ENCODE data around the gene FBXW10. TPM values are rescaled to one million over a fixed set of nuclear protein-coding genes. Genes with fewer than 3 reads are reported as not detected.
"Not testable (repeated sequence)": the region's sequence is repeated elsewhere in the genome, so short reads cannot be mapped to it uniquely, and the experiment has no call there.

The FBXW10 gene
- total and polyA plus RNA-seq, 2 of the 8 experiments (the other 6 are each of a cell fraction or from before 2014, with no cell fraction given), result not detected

DNA sequence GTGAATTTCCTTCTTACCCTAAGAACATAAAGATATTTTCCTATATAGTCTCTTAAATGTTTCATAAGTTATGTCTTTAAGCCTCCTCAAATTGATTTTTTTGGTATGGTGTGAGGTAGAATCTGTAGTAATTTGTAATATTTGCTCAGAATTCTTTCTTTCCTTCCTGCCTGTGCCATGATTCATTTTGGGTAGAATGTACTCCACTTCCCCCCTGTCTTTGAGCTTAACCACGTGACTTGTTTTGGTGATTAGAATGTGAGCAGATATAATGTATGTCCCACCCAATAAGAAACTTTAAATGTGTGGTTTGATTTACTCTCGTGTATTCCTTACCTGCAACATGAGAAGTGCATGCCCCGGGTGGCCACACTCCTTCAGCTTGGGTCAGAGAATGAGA is 77.6 kb downstream of the FBXW10 start:
- H2AFZ ChIP-seq (ENCODE audit: low read length); H3K4ac ChIP-seq (replicated peaks; ENCODE audit: insufficient read length, low read depth, low read length); H4K8ac ChIP-seq (ENCODE audit: extremely low read depth, insufficient read depth, low read length); H2BK5ac ChIP-seq (ENCODE audit: low read depth, low read length); H2BK120ac ChIP-seq (replicated peaks; ENCODE audit: low read depth, low read length); H3K9me3 ChIP-seq (ENCODE audit: insufficient read depth in 2 of 2, low read depth in 1 of 2, low read length in 1 of 2); H2BK15ac ChIP-seq (ENCODE audit: low read length); POLR2A ChIA-PET (ENCODE audit: partially characterized antibody); H2AK5ac ChIP-seq (ENCODE audit: low read depth, low read length); H3K79me2 ChIP-seq (ENCODE audit: control insufficient read depth in 1 of 2, insufficient read depth in 2 of 2, low read length in 2 of 2); H3K23ac ChIP-seq (ENCODE audit: insufficient read length); CTCF ChIA-PET (ENCODE audit: partially characterized antibody); H3K36me3 ChIP-seq (ENCODE audit: control insufficient read depth in 2 of 4, insufficient read depth in 4 of 4, low read length in 3 of 4); H4K5ac ChIP-seq (ENCODE audit: insufficient read length, low read depth, low read length); H3K56ac ChIP-seq (replicated peaks; ENCODE audit: insufficient read length, low read depth, low read length); FAIRE-seq; H3K4me3 ChIP-seq (ENCODE audit: extremely low read depth in 1 of 4, insufficient read depth in 2 of 4, low read depth in 3 of 4, low read length in 4 of 4); H3K9ac ChIP-seq (replicated peaks in 1 of 4; ENCODE audit: extremely low read depth in 1 of 4, low read depth in 3 of 4, low read length in 3 of 4); H4K91ac ChIP-seq (replicated peaks; ENCODE audit: insufficient read length, low read length); H3K23me2 ChIP-seq (ENCODE audit: low read depth, low read length); H4K20me1 ChIP-seq (replicated peaks in 1 of 2; ENCODE audit: control insufficient read depth in 1 of 2, insufficient read depth in 2 of 2, low read length in 2 of 2); H3K18ac ChIP-seq (ENCODE audit: extremely low read depth, low read length); DNase-seq (ENCODE audit: low read depth in 1 of 2, low spot score in 2 of 2); H3K79me1 ChIP-seq (ENCODE audit: low read depth, low read length); H3K4me2 ChIP-seq (ENCODE audit: insufficient read depth in 1 of 2, low read depth in 2 of 2, low read length in 2 of 2); H3K27me3 ChIP-seq (replicated peaks in 1 of 4; ENCODE audit: control insufficient read depth in 3 of 4, extremely low read depth in 1 of 4, insufficient read depth in 3 of 4, low read length in 3 of 4); H2BK20ac ChIP-seq (ENCODE audit: low read length); H3K27ac ChIP-seq (ENCODE audit: low read depth, low read length); H2BK12ac ChIP-seq (ENCODE audit: low read depth, low read length); H3K14ac ChIP-seq (ENCODE audit: insufficient read length); H3K4me1 ChIP-seq (replicated peaks in 1 of 4; ENCODE audit: control insufficient read depth in 3 of 4, insufficient read depth in 4 of 4, low read length in 3 of 4): not testable (repeated sequence)
- 81% methylated on average over 1 of the region's 3 CpGs; no CpG with 5 or more reads in 1 of the 2 experiments for WGBS, 2 experiments (ENCODE audit: extremely low coverage in 1 of 2, insufficient coverage in 1 of 2, insufficient read length in 1 of 2, insufficient replicate concordance in 2 of 2, low coverage in 1 of 2, low lambda C conversion rate in 2 of 2, missing lambda C conversion rate in 1 of 2)

- POLR2A ChIA-PET (ENCODE audit: partially characterized antibody); H4K8ac ChIP-seq (ENCODE audit: extremely low read depth, insufficient read depth, low read length): not testable (repeated sequence)
Measured at GRCh38 chr17:18827613-18828012, 83.8 kb downstream of the FBXW10 start.

More at GRCh38 chr17:18827613-18828012, 83.8 kb downstream of the FBXW10 start:
- H3K14ac ChIP-seq (ENCODE audit: insufficient read length); H4K20me1 ChIP-seq (replicated peaks in 1 of 2; ENCODE audit: control insufficient read depth in 1 of 2, insufficient read depth in 2 of 2, low read length in 2 of 2); H3K4me1 ChIP-seq (replicated peaks in 1 of 4; ENCODE audit: control insufficient read depth in 3 of 4, insufficient read depth in 4 of 4, low read length in 3 of 4); H3K4me3 ChIP-seq (ENCODE audit: extremely low read depth in 1 of 4, insufficient read depth in 2 of 4, low read depth in 3 of 4, low read length in 4 of 4); H3K27me3 ChIP-seq (replicated peaks in 1 of 4; ENCODE audit: control insufficient read depth in 3 of 4, extremely low read depth in 1 of 4, insufficient read depth in 3 of 4, low read length in 3 of 4); H3K9me3 ChIP-seq (ENCODE audit: insufficient read depth in 2 of 2, low read depth in 1 of 2, low read length in 1 of 2); H3K79me1 ChIP-seq (ENCODE audit: low read depth, low read length); H2BK5ac ChIP-seq (ENCODE audit: low read depth, low read length); H3K18ac ChIP-seq (ENCODE audit: extremely low read depth, low read length); H2BK120ac ChIP-seq (replicated peaks; ENCODE audit: low read depth, low read length); H4K91ac ChIP-seq (replicated peaks; ENCODE audit: insufficient read length, low read length); H3K79me2 ChIP-seq (ENCODE audit: control insufficient read depth in 1 of 2, insufficient read depth in 2 of 2, low read length in 2 of 2); H2BK12ac ChIP-seq (ENCODE audit: low read depth, low read length); H3K9ac ChIP-seq (replicated peaks in 1 of 4; ENCODE audit: extremely low read depth in 1 of 4, low read depth in 3 of 4, low read length in 3 of 4); CTCF ChIA-PET (ENCODE audit: partially characterized antibody); H3K4ac ChIP-seq (replicated peaks; ENCODE audit: insufficient read length, low read depth, low read length); H2AFZ ChIP-seq (ENCODE audit: low read length); FAIRE-seq; H3K36me3 ChIP-seq (ENCODE audit: control insufficient read depth in 2 of 4, insufficient read depth in 4 of 4, low read length in 3 of 4); H3K23ac ChIP-seq (ENCODE audit: insufficient read length); H2AK5ac ChIP-seq (ENCODE audit: low read depth, low read length); H3K4me2 ChIP-seq (ENCODE audit: insufficient read depth in 1 of 2, low read depth in 2 of 2, low read length in 2 of 2); H3K23me2 ChIP-seq (ENCODE audit: low read depth, low read length); H2BK20ac ChIP-seq (ENCODE audit: low read length); DNase-seq (ENCODE audit: low read depth in 1 of 2, low spot score in 2 of 2); H2BK15ac ChIP-seq (ENCODE audit: low read length); H4K5ac ChIP-seq (ENCODE audit: insufficient read length, low read depth, low read length); H3K27ac ChIP-seq (ENCODE audit: low read depth, low read length); H3K56ac ChIP-seq (replicated peaks; ENCODE audit: insufficient read length, low read depth, low read length): not testable (repeated sequence)
- no CpG with 5 or more reads among the region's 1 CpG for WGBS, 2 experiments (ENCODE audit: extremely low coverage in 1 of 2, insufficient coverage in 1 of 2, insufficient read length in 1 of 2, insufficient replicate concordance in 2 of 2, low coverage in 1 of 2, low lambda C conversion rate in 2 of 2, missing lambda C conversion rate in 1 of 2)
